ENCODE results near the gene FAM20C. TPM values are rescaled to one million over a fixed set of nuclear protein-coding genes. Genes with fewer than 3 reads are reported as not detected.

FAM20C gene
- total RNA-seq, 1 donor from 2014 or later: 10.0 TPM

DNA sequence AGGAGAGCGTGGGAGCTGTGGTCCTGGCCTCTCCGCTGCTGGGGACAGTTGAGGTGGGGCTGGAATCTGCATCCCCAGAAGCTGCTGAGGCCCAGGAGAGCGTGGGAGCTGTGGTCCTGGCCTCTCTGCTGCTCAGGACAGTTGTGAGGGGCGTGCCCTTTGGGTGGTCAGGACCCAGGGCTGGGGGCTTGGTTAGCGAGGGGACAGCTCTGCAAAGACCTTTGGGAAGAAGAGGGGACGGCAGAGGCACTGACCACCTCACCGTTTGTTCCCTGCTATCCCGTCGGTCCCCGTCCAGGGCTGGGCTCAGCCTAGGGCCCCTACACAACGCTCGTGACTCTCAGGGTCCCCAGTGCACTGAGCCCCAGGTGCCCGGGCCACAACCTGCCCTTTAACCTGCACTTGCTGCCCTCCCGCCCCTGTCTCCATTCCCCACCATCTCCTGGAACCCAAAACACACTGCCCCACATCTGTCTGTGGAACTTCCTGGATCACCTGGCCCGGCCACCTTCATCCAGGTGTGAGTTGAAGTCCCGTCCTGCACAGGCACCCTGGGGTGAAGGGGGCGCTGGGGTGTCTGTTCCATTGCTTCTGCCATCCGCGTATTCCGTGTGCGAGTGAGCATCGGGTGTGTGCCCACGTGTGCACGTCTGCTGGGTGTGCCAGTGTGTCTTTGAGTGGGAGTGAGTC lies 111.7 kb downstream of the FAM20C start:
- Histone ChIP-seq H3K4me2 (ENCODE audit: low read length) (no peak overlapping the region), H3K36me3 (ENCODE audit: insufficient read depth, low read length) (no peaks in the 10 kb centered on the region), H3K4me1 (ENCODE audit: insufficient read depth, low read length) (no peaks in the 10 kb centered on the region), H3K27me3 (ENCODE audit: insufficient read depth, low read length) (no peaks in the 10 kb centered on the region), H3K79me2 (ENCODE audit: insufficient read depth, low read length) (no peaks in the 10 kb centered on the region), H3K9ac (ENCODE audit: low read length) (no peak overlapping the region), H2AFZ (ENCODE audit: low read depth, low read length) (peak overlapping the region; percentile 41), H3K9me3 (ENCODE audit: insufficient read depth, low read depth, low read length) (no peaks in the 10 kb centered on the region), H4K20me1 (ENCODE audit: insufficient read depth, low read length) (no peaks in the 10 kb centered on the region), H3K4me3 (ENCODE audit: insufficient read depth, low read depth, low read length) (no peak overlapping the region), H3K27ac (ENCODE audit: low read depth, low read length) (no peak overlapping the region)
- Mint-ChIP-seq H3K27me3 (ENCODE audit: low read depth, unreplicated experiment) (peaks cover 22% of the 10 kb centered on the region), H3K27ac (ENCODE audit: unreplicated experiment) (no peak overlapping the region), H3K4me1 (ENCODE audit: low read depth, unreplicated experiment) (no peaks in the 10 kb centered on the region), H3K36me3 (ENCODE audit: low read depth, unreplicated experiment) (no peaks in the 10 kb centered on the region), H3K4me3 (ENCODE audit: unreplicated experiment) (no peak overlapping the region), H3K9me3 (ENCODE audit: unreplicated experiment) (peaks cover 8% of the 10 kb centered on the region)
- TF ChIP-seq, protein P1, sequence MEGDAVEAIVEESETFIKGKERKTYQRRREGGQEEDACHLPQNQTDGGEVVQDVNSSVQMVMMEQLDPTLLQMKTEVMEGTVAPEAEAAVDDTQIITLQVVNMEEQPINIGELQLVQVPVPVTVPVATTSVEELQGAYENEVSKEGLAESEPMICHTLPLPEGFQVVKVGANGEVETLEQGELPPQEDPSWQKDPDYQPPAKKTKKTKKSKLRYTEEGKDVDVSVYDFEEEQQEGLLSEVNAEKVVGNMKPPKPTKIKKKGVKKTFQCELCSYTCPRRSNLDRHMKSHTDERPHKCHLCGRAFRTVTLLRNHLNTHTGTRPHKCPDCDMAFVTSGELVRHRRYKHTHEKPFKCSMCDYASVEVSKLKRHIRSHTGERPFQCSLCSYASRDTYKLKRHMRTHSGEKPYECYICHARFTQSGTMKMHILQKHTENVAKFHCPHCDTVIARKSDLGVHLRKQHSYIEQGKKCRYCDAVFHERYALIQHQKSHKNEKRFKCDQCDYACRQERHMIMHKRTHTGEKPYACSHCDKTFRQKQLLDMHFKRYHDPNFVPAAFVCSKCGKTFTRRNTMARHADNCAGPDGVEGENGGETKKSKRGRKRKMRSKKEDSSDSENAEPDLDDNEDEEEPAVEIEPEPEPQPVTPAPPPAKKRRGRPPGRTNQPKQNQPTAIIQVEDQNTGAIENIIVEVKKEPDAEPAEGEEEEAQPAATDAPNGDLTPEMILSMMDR (IDR thresholded peaks at IDR 0.05; ENCODE audit: insufficient read depth, low read depth, low read length): no peak
- TF ChIP-seq EZH2 (IDR thresholded peaks at IDR 0.05; ENCODE audit: insufficient read depth, low read length): no peak
- FAIRE-seq (no peak), DNase-seq (ENCODE audit: low read depth) (no peak)

DNA sequence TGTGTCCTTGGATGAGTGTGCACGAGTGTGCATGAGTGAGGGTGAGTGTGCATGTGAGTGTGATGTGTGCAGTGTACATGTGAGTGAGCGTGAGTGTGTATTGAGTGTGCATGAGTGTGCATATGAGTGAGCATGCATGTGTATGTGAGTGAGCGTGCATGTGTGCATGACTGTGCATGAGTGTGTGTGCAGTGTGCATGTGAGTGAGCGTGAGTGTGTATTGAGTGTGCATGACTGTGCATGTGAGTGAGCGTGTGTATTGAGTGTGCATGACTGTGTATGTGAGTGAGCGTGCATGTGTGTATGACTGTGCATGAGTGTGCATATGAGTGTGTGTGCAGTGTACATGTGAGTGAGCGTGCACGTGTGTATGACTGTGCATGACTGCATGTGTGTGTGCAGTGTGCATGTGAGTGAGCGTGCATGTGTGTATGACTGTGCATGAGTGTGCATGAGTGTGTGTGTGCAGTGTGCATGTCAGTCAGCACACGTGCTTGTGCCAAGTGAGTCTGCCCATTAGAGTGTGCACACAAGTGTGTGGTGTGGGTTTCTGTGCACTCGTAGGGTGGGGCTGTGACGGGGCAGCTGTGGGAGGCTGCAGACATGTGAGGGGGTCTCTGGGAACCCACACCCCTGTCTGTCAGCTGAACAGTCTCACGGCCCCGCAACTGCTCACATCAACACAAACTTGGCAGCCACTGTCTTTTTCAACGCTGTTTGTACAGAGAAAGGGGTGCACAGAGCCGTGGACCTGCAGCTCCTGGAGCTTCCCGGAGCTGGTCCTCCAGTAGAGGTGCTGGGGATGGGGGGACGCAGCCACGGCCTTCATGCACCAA lies 112.4 kb downstream of the FAM20C start:
- Histone ChIP-seq H3K9ac (ENCODE audit: low read length) (no peak overlapping the region), H3K79me2 (ENCODE audit: insufficient read depth, low read length) (no peaks in the 10 kb centered on the region), H3K4me3 (ENCODE audit: insufficient read depth, low read depth, low read length) (no peak overlapping the region), H3K4me2 (ENCODE audit: low read length) (no peak overlapping the region), H3K9me3 (ENCODE audit: insufficient read depth, low read depth, low read length) (no peaks in the 10 kb centered on the region), H4K20me1 (ENCODE audit: insufficient read depth, low read length) (no peaks in the 10 kb centered on the region), H2AFZ (ENCODE audit: low read depth, low read length) (peak overlapping the region; percentile 41), H3K36me3 (ENCODE audit: insufficient read depth, low read length) (no peaks in the 10 kb centered on the region), H3K27ac (ENCODE audit: low read depth, low read length) (no peak overlapping the region), H3K27me3 (ENCODE audit: insufficient read depth, low read length) (no peaks in the 10 kb centered on the region), H3K4me1 (ENCODE audit: insufficient read depth, low read length) (no peaks in the 10 kb centered on the region)
- Mint-ChIP-seq H3K4me3 (ENCODE audit: unreplicated experiment) (no peak overlapping the region), H3K27ac (ENCODE audit: unreplicated experiment) (no peak overlapping the region), H3K4me1 (ENCODE audit: low read depth, unreplicated experiment) (no peaks in the 10 kb centered on the region), H3K36me3 (ENCODE audit: low read depth, unreplicated experiment) (no peaks in the 10 kb centered on the region), H3K27me3 (ENCODE audit: low read depth, unreplicated experiment) (peaks cover 14% of the 10 kb centered on the region), H3K9me3 (ENCODE audit: unreplicated experiment) (peaks cover 10% of the 10 kb centered on the region)
- DNase-seq (ENCODE audit: low read depth) (no peak), FAIRE-seq (no peak)
- TF ChIP-seq, protein P1 (IDR thresholded peaks at IDR 0.05; ENCODE audit: insufficient read depth, low read depth, low read length): no peak
- no peak for TF ChIP-seq EZH2 (IDR thresholded peaks at IDR 0.05; ENCODE audit: insufficient read depth, low read length)

Data from astrocyte (in vitro differentiated cells and primary cell).